Mucosa of rectum (tissue), 2 donors: ENCODE results near the gene SLC16A8.
A peak's percentile ranks its signal among the peaks of the same experiment; 100 is the strongest.
"Not testable (repeated sequence)": the region's sequence is repeated elsewhere in the genome, so short reads cannot be mapped to it uniquely, and the experiment has no call there.

ENCODE experiments used
- H3K27ac ChIP-seq, 2 donors: one replicate each; pipeline ENCODE4 v1.7.0; 2013; ENCODE audit warnings: inconsistent platforms in 2 of 2, low read depth in 2 of 2, low read length in 2 of 2
- H3K27me3 ChIP-seq, 2 donors: one replicate each; pipeline ENCODE4 v1.7.0; 2013; ENCODE audit warnings: low read length in 2 of 2; ENCODE audit not compliant: control insufficient read depth in 2 of 2, insufficient read depth in 2 of 2
- H3K36me3 ChIP-seq, 2 donors: one replicate each; pipeline ENCODE4 v1.7.0; 2013; ENCODE audit warnings: low read length in 2 of 2; ENCODE audit not compliant: control insufficient read depth in 2 of 2, insufficient read depth in 2 of 2
- H3K4me1 ChIP-seq, 2 donors: one replicate each; pipeline ENCODE4 v1.7.0; 2013; ENCODE audit warnings: low read length in 2 of 2, mild to moderate bottlenecking in 1 of 2; ENCODE audit not compliant: control insufficient read depth in 2 of 2, insufficient read depth in 2 of 2
- H3K4me3 ChIP-seq, 2 donors: one replicate each; pipeline ENCODE4 v1.7.0; 2013; ENCODE audit warnings: low read length in 2 of 2
- H3K9ac ChIP-seq, 2 donors: one replicate each; pipeline ENCODE4 v1.7.0; 2013; ENCODE audit warnings: low read length in 2 of 2, low read depth in 1 of 2, mild to moderate bottlenecking in 1 of 2
- H3K9me3 ChIP-seq, 2 donors: one replicate each; pipeline ENCODE4 v1.7.0; 2013; ENCODE audit warnings: low read length in 2 of 2; ENCODE audit not compliant: control insufficient read depth in 2 of 2
- donor health status: healthy.
- donor health status: Normal muscosa, but diverticular disease.

SLC16A8 gene

DNA sequence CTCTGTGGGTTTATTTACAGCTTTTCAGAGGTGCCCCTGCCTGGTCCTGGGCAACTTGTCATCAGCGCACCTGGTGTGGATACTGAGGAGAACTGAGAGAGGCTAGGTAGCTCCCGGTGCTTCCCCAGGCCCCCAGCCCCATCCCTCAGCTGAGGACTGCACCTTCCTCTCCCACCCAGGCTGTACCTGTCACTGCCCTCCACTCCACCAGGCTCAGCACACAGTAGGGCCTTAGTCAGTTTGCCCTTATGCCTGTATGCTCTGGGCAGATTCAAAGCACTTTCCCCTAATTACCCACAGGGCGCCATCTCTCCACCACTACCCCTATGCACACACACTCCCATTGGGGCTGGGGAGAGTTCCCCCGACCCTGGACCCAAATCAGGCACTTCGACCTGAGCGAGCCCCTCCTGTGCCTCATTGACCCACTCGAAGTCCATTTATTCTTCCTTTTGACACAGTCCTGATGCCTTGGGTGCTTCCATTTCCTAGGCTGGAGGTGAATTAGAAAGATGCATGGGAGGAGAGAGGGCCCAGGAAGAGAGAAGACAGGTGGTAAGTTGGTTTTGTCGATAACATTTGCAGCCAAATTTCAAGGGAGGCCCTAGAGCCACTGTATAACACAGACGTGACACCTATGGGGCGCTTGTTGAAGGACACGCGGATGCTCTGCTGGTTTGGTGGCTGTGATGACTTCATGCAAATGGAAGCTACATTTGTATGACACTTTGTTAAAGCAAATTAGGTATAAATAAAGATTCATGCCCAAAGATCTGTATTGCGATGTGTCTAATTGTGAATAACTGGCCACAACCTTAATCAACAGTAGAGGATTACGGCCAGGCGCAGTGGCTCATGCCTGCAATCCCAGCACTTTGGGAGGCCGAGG lies 40.6 kb downstream of the SLC16A8 start:
- no peaks in the 10 kb centered on the region for H3K9me3 ChIP-seq
- no peaks in the 10 kb centered on the region for H3K27me3 ChIP-seq
- no peak overlapping the region for H3K27ac ChIP-seq
- H3K4me3 ChIP-seq, result no peak overlapping the region
- H3K9ac ChIP-seq, result no peak overlapping the region
- H3K36me3 ChIP-seq, result no peaks in the 10 kb centered on the region
- H3K4me1 ChIP-seq, result no peaks in the 10 kb centered on the region

DNA sequence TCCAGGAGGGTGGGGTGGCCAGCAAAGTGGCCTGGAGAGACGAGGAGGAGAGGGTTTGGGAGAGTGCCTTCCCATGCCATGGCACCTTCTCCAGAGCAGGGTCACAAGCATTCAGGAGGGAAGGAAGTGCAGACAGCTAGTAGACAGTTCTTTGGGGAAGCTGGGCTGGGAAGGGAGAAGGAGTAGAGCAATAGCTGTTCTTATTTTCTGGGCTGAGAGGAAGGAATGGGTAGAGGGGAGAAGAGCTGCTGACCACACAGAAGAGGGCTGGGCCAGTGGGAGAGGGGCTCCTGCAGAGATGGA lies 41.5 kb downstream of the SLC16A8 start:
- Histone ChIP-seq H3K9me3 (no peaks in the 10 kb centered on the region), H3K4me3 (no peak overlapping the region), H3K36me3 (no peaks in the 10 kb centered on the region), H3K27me3 (no peaks in the 10 kb centered on the region), H3K9ac (no peak overlapping the region), H3K4me1 (no peaks in the 10 kb centered on the region), H3K27ac (no peak overlapping the region)

GRCh38 chr22:38041760-38042487 lies 42.1 kb downstream of the SLC16A8 start:
- H3K9ac ChIP-seq, result no peak overlapping the region
- no peaks in the 10 kb centered on the region for H3K4me1 ChIP-seq
- no peak overlapping the region for H3K27ac ChIP-seq
- no peaks in the 10 kb centered on the region for H3K9me3 ChIP-seq
- no peaks in the 10 kb centered on the region for H3K27me3 ChIP-seq
- no peaks in the 10 kb centered on the region for H3K36me3 ChIP-seq
- no peak overlapping the region for H3K4me3 ChIP-seq

- H3K9ac ChIP-seq, result no peak overlapping the region
- no peaks in the 10 kb centered on the region for H3K27me3 ChIP-seq
- no peaks in the 10 kb centered on the region for H3K9me3 ChIP-seq
- no peaks in the 10 kb centered on the region for H3K36me3 ChIP-seq
- no peak overlapping the region for H3K4me3 ChIP-seq
- H3K27ac ChIP-seq, result no peak overlapping the region
- no peaks in the 10 kb centered on the region for H3K4me1 ChIP-seq
These were observed 42.8 kb downstream of the SLC16A8 start for GRCh38 chr22:38040953-38041759.

DNA sequence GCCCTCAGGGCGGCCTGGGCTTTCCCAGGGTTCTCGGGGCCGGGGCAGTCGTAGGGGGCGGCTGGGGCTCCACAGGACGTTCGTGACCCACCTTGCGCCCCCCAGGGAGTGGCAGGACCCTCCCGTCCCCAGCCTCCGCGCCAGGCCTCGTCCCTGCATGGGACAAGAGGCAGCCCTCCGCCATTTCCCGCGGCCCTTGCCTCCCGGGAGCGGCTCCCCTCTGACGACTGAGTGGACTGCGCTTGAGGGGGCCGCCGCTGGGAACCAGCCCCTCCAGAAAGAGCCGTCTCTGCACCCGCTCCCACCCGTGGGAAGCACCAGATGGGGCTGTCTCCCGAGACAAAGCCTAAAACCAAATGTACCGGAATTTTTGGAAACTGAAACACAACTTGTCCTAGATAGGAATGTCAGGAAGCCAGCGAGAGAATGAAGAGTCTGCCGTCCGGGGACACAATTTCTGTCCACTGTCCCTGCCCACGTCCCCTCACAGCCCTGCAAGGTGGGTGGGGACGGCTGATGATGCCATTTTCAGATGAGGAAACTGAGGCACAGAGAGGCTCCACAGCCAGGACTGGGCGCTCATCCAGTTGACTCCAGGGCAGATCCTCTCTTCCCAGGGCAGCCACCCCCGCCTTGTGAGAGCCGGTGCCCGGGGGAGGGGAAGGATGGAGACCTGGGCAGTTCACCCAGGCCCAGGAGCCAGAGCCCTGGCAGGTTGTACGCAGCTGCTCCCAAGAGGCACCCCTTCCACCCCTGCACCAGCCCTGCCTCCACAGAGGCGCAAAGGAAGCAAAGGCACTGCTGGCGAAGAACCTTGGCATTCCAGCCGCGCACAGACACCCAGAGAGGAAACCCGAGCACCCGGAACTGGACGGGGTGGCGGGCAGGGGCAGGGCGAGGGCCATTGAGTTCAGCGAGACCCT lies 44.8 kb downstream of the SLC16A8 start:
- Histone ChIP-seq H3K27me3 (no peaks in the 10 kb centered on the region), H3K9ac (no peak overlapping the region), H3K27ac (peak overlapping the region in 1 of 2 donors; percentile 33), H3K4me3 (no peak overlapping the region), H3K4me1 (peaks cover 3 to 5% of the 10 kb centered on the region in 2 donors), H3K9me3 (no peaks in the 10 kb centered on the region), H3K36me3 (no peaks in the 10 kb centered on the region)

- Histone ChIP-seq H3K4me3 (no peak overlapping the region), H3K9ac (no peak overlapping the region), H3K27ac (peak overlapping the region in 1 of 2 donors; percentile 13), H3K4me1 (peaks cover 5 to 10% of the 10 kb centered on the region in 2 donors), H3K36me3 (no peaks in the 10 kb centered on the region), H3K9me3 (no peaks in the 10 kb centered on the region), H3K27me3 (no peaks in the 10 kb centered on the region)
These were observed 45.6 kb downstream of the SLC16A8 start for GRCh38 chr22:38038426-38038825.

DNA sequence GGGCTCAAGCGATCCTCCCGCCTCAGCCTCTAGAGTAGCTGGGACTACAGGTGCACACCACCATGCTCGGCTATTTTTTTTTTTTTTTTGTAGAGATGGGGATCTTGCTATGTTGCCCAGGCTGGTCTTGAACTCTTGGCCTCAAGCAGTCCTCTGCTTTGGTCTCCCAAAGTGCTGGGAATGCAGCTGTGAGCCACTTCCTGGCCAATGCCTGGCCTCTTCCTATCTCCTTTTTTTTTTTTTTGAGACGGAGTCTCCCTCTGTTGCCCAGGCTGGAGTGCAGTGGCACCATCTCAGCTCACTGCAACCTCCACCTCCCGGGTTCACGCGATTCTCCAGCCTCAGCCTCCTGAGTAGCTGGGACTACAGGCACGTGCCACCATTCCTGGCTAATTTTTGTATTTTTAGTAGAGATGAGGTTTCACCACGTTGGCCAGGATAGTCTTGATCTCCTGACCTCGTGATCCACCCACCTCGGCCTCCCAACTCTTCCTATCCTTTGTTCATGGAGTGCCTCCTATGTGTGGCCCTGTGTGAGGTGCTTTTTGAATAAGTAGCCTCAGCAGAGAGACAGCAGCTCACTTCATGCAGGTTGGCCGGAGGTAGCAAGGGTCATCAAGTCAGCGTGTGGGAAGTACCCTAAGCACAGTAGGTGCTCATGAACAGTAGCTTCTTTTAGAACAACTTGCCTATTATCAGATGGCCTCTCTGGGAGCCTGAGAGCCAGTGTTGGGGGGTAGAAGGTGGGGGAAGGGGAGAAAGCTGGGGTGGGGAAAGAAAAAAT lies 46.4 kb downstream of the SLC16A8 start:
- H3K4me1 ChIP-seq, H3K27ac ChIP-seq: not testable (repeated sequence)

DNA sequence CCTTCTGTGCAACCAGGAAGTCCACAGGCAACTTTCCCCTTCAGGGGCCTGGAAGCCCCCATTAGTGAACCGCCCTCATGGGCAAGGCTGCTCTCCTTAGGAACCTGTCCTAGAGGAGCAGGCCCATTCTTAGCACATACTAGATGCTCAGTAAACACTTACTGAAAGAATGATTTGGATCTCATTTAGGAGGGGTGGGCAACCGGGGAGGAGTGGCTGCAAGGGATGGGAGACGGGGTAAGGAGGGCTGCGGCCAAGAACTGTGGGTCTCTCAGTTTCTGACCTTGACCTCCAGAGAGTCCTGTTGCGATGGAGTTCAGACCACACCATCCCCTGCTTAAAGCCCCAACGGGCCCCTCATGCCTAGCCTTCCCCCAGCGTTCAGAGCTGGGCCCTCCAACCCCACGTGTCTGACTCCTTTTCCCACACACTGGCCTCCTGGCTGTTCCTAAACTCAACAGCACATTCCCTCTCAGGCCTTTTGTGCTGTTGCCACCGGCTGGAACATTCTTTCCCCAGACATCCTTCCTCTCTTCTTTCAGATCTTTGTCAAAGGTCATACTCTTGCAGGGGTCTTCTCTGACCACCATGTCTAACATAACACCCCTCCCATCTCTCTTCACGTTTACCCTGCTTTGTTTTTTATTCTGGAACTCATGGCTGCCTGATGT lies 47.5 kb downstream of the SLC16A8 start:
- Histone ChIP-seq H3K27ac (no peak overlapping the region), H3K27me3 (no peaks in the 10 kb centered on the region), H3K9me3 (no peaks in the 10 kb centered on the region), H3K36me3 (no peaks in the 10 kb centered on the region), H3K9ac (no peak overlapping the region), H3K4me1 (peaks cover 5 to 10% of the 10 kb centered on the region in 2 donors), H3K4me3 (no peak overlapping the region)

More for the DNA sequence above, 46.4 kb downstream of the SLC16A8 start:
- H3K9ac ChIP-seq, H3K27me3 ChIP-seq, H3K36me3 ChIP-seq, H3K9me3 ChIP-seq, H3K4me3 ChIP-seq: not testable (repeated sequence)
